Neural cell (in vitro differentiated cells): ENCODE results near the gene PTPRN2.

Experiments
- CTCF ChIP-seq: fragments of 450-650 bp; IDR thresholded peaks from 2 replicates; pipeline ENCODE4 v1.5.1; 2014; ENCODE audit warnings: antibody characterized with exemption, mild to moderate bottlenecking, moderate library complexity; ENCODE audit not compliant: poor library complexity, severe bottlenecking
- EP300 ChIP-seq: fragments of 450-650 bp; conservative IDR thresholded peaks from 2 replicates; pipeline ENCODE4 v1.6.1; 2014; ENCODE audit warnings: antibody characterized with exemption, mild to moderate bottlenecking, moderate library complexity; ENCODE audit not compliant: poor library complexity, severe bottlenecking
- EZH2 ChIP-seq: fragments of 200-600, 300-800 bp; shearing (Covaris generic), sonication (generic); IDR thresholded peaks from 2 replicates; pipeline ENCODE4 v1.6.1; 2014; ENCODE audit warnings: antibody characterized with exemption, low read length, borderline replicate concordance, mild to moderate bottlenecking; ENCODE audit not compliant: insufficient read depth, poor library complexity, severe bottlenecking
- POLR2AphosphoS5 ChIP-seq: IDR thresholded peaks from 2 replicates; pipeline ENCODE4 v1.6.1; 2012
- REST ChIP-seq: IDR thresholded peaks from 2 replicates; pipeline ENCODE4 v1.6.1; 2012; ENCODE audit warnings: borderline replicate concordance
- TAF1 ChIP-seq: IDR thresholded peaks from 2 replicates; pipeline ENCODE4 v1.6.1; 2012; ENCODE audit warnings: low read depth

- TF ChIP-seq CTCF, result peak; percentile 50
- TF ChIP-seq EP300, result no peak
- no peak for TF ChIP-seq EZH2
- TF ChIP-seq REST, result no peak
- TF ChIP-seq POLR2AphosphoS5, result no peak
- TF ChIP-seq TAF1, result no peak
Observed at GRCh38 chr7:158228986-158229385, 358.6 kb downstream of the PTPRN2 start.
